ENCODE data around the gene C19orf67. TPM values are rescaled to one million over a fixed set of nuclear protein-coding genes. Genes with fewer than 3 reads are reported as not detected.
A peak's percentile ranks its signal among the peaks of the same experiment; 100 is the strongest.

C19orf67 gene
- total RNA-seq, 1 donor from 2014 or later = not detected

- TF ChIP-seq CTCF (IDR thresholded peaks at IDR 0.05; ENCODE audit: insufficient read depth, low read length, severe bottlenecking) = no peak
- Histone ChIP-seq H3K27me3 (ENCODE audit: control insufficient read depth, insufficient read depth, low read length) (no peaks in the 10 kb centered on the region), H3K36me3 (ENCODE audit: control insufficient read depth, insufficient read depth, low read length) (peaks cover 8% of the 10 kb centered on the region), H3K4me3 (ENCODE audit: low read depth, low read length) (peak overlapping the region; percentile 54)
- FAIRE-seq = no peak
- peak; percentile 51 for DNase-seq (ENCODE audit: low read depth)
Observed at GRCh38 chr19:14091081-14091812, 5.7 kb upstream of the C19orf67 start.

- DNase-seq (ENCODE audit: low read depth) = peak; percentile 27
- FAIRE-seq = no peak
Observed at GRCh38 chr19:14090509-14091080, 5.0 kb upstream of the C19orf67 start, which contains the start of gene SAMD1. Gene SAMD1, minus strand, starts transcription at chr19:14090751.

GRCh38 chr19:14089662-14090508 is 4.3 kb upstream of the C19orf67 start:
- Histone ChIP-seq H3K27me3 (ENCODE audit: control insufficient read depth, insufficient read depth, low read length) (no peaks in the 10 kb centered on the region), H3K36me3 (ENCODE audit: control insufficient read depth, insufficient read depth, low read length) (peaks cover 8% of the 10 kb centered on the region), H3K4me3 (ENCODE audit: low read depth, low read length) (peak overlapping the region; percentile 54)
- FAIRE-seq (no peak), DNase-seq (ENCODE audit: low read depth) (no peak)
- no peak for TF ChIP-seq CTCF (IDR thresholded peaks at IDR 0.05; ENCODE audit: insufficient read depth, low read length, severe bottlenecking)

More at GRCh38 chr19:14090509-14091080, 5.0 kb upstream of the C19orf67 start, which contains the start of gene SAMD1:
- TF ChIP-seq CTCF (IDR thresholded peaks at IDR 0.05; ENCODE audit: insufficient read depth, low read length, severe bottlenecking) = no peak
- Histone ChIP-seq H3K4me3 (ENCODE audit: low read depth, low read length) (peak within 1 kb of the TSS; percentile 54), H3K36me3 (ENCODE audit: control insufficient read depth, insufficient read depth, low read length) (peaks cover 8% of the 10 kb centered on the region), H3K27me3 (ENCODE audit: control insufficient read depth, insufficient read depth, low read length) (no peaks in the 10 kb centered on the region)

- Histone ChIP-seq H3K4me3 (ENCODE audit: low read depth, low read length) (peak overlapping the region; percentile 54), H3K27me3 (ENCODE audit: control insufficient read depth, insufficient read depth, low read length) (no peaks in the 10 kb centered on the region), H3K36me3 (ENCODE audit: control insufficient read depth, insufficient read depth, low read length) (peaks cover 8% of the 10 kb centered on the region)
- TF ChIP-seq CTCF (IDR thresholded peaks at IDR 0.05; ENCODE audit: insufficient read depth, low read length, severe bottlenecking) = no peak
- no peak for FAIRE-seq
- DNase-seq (ENCODE audit: low read depth) = no peak
Observed at GRCh38 chr19:14089412-14089661, 3.8 kb upstream of the C19orf67 start.

GRCh38 chr19:14088634-14089411 is 3.2 kb upstream of the C19orf67 start:
- no peak for FAIRE-seq
- peak overlapping the region; percentile 54 for H3K4me3 ChIP-seq (ENCODE audit: low read depth, low read length)
- H3K27me3 ChIP-seq (ENCODE audit: control insufficient read depth, insufficient read depth, low read length) = no peaks in the 10 kb centered on the region
- DNase-seq (ENCODE audit: low read depth) = no peak
- H3K36me3 ChIP-seq (ENCODE audit: control insufficient read depth, insufficient read depth, low read length) = peaks cover 8% of the 10 kb centered on the region
- TF ChIP-seq CTCF (IDR thresholded peaks at IDR 0.05; ENCODE audit: insufficient read depth, low read length, severe bottlenecking) = no peak
